Sigmoid colon (tissue), 4 donors: ENCODE measurements around the gene CALY.

Source experiments
- CTCF ChIP-seq, 4 experiments: fragments of 450-650 bp in 3 of 4; fragments of 200-600 bp in 1 of 4; IDR thresholded peaks; one replicate each; pipeline ENCODE4 v1.5.1; 2016 to 2019; ENCODE audit warnings: antibody characterized with exemption in 4 of 4, mild to moderate bottlenecking in 3 of 4, moderate library complexity in 2 of 4
- POLR2A ChIP-seq, 2 donors: fragments of 450-650 bp; IDR thresholded peaks; one replicate each; pipeline ENCODE4 v1.6.1; 2016; ENCODE audit warnings: antibody characterized with exemption in 2 of 2, mild to moderate bottlenecking in 2 of 2, moderate library complexity in 2 of 2
- POLR2AphosphoS5 ChIP-seq, 4 donors: sonication (generic); formaldehyde crosslinking; IDR thresholded peaks; one replicate each; pipeline ENCODE4 v1.6.1; 2017; ENCODE audit warnings: antibody characterized with exemption in 4 of 4

GRCh38 chr10:133379801-133380666 is 43.3 kb upstream of the CALY start:
- TF ChIP-seq CTCF (IDR thresholded peaks at IDR 0.05) (no peak), POLR2A (IDR thresholded peaks at IDR 0.05) (no peak), POLR2AphosphoS5 (IDR thresholded peaks at IDR 0.05) (no peak)
